Left ventricle myocardium inferior (tissue), 1 donor: Measurements from ENCODE around the gene FAM135A. TPM values are rescaled to one million over a fixed set of nuclear protein-coding genes. Genes with fewer than 3 reads are reported as not detected.

Source experiments
- DNase-seq: peaks from one replicate; pipeline ENCODE4 v3.0.0-alpha.2; 2020
- H3K27ac ChIP-seq: fragments of 200-600 bp; replicated peaks from 2 replicates; pipeline ENCODE4 v1.8.0; 2021
- H3K27me3 ChIP-seq: fragments of 200-600 bp; 2 replicates; pipeline ENCODE4 v1.8.0; 2021; ENCODE audit warnings: low read depth
- H3K36me3 ChIP-seq: fragments of 200-600 bp; 2 replicates; pipeline ENCODE4 v1.8.0; 2021
- H3K4me1 ChIP-seq: fragments of 200-600 bp; 2 replicates; pipeline ENCODE4 v1.8.0; 2021
- H3K4me3 ChIP-seq: fragments of 200-600 bp; 2 replicates; pipeline ENCODE4 v1.8.0; 2021; ENCODE audit warnings: mild to moderate bottlenecking, moderate library complexity
- H3K9me3 ChIP-seq: fragments of 200-600 bp; replicated peaks from 2 replicates; pipeline ENCODE4 v1.8.0; 2021
- CTCF ChIP-seq: fragments of 200-600 bp; IDR thresholded peaks from 2 replicates; pipeline ENCODE4 v1.8.0; 2021; ENCODE audit warnings: antibody characterized with exemption, mild to moderate bottlenecking, borderline replicate concordance
- intact Hi-C: fragments of 100-400 bp; cut with micrococcal nuclease; formaldehyde crosslinking; loops from one replicate; pipeline ENCODE4 v1.11.0; 2022
- total RNA-seq: library from RNA; stranded (reverse); fragmentation: NEBNext Ultra II Directional; extraction: Animal tissue kit (Norgen Biotek cat#: 25700); gene quantifications from one replicate; pipeline ENCODE4 v1.2.1, GENCODE V29; 2021
- donor health status: DM: no; HTN: yes; CAD: no; lungs with severe emphysema.

The FAM135A gene
- total RNA-seq, 1 donor from 2014 or later = 14.5 TPM

GRCh38 chr6:70411542-70412251 is 1.6 kb upstream of the FAM135A start:
- no peaks in the 10 kb centered on the region for H3K9me3 ChIP-seq
- no peak overlapping the region for H3K4me3 ChIP-seq
- no peaks in the 10 kb centered on the region for H3K27me3 ChIP-seq
- TF ChIP-seq CTCF = no peak
- no peak overlapping the region for H3K27ac ChIP-seq
- no peaks in the 10 kb centered on the region for H3K36me3 ChIP-seq
- no peak for DNase-seq
- intact Hi-C loops = no loop called here
- H3K4me1 ChIP-seq = peaks cover 36% of the 10 kb centered on the region

GRCh38 chr6:70412252-70413113 is 825 bp upstream of the FAM135A start:
- peak overlapping the region; percentile 95 for H3K4me3 ChIP-seq

GRCh38 chr6:70413992-70414494 is 735 bp downstream of the FAM135A start:
- Histone ChIP-seq H3K4me1 (peaks cover 36% of the 10 kb centered on the region), H3K36me3 (peaks cover 9% of the 10 kb centered on the region), H3K27ac (peak overlapping the region; percentile 86), H3K27me3 (no peaks in the 10 kb centered on the region), H3K9me3 (no peaks in the 10 kb centered on the region), H3K4me3 (peak overlapping the region; percentile 95)
- intact Hi-C loops = no loop called here
- no peak for DNase-seq
- TF ChIP-seq CTCF = no peak

More at GRCh38 chr6:70412252-70413113, 825 bp upstream of the FAM135A start:
- Histone ChIP-seq H3K36me3 (no peaks in the 10 kb centered on the region), H3K27ac (peak overlapping the region; percentile 86), H3K27me3 (no peaks in the 10 kb centered on the region), H3K9me3 (no peaks in the 10 kb centered on the region), H3K4me1 (peaks cover 36% of the 10 kb centered on the region)
- DNase-seq = no peak
- TF ChIP-seq CTCF = no peak
- intact Hi-C loops = no loop called here

- H3K27ac ChIP-seq = no peak overlapping the region
- peaks cover 13% of the 10 kb centered on the region for H3K36me3 ChIP-seq
- peaks cover 36% of the 10 kb centered on the region for H3K4me1 ChIP-seq
- H3K27me3 ChIP-seq = no peaks in the 10 kb centered on the region
- intact Hi-C loops = no loop called here
- no peak for TF ChIP-seq CTCF
- H3K9me3 ChIP-seq = no peaks in the 10 kb centered on the region
- H3K4me3 ChIP-seq = peak overlapping the region; percentile 95
- no peak for DNase-seq
Observed at GRCh38 chr6:70414813-70415212, 1.5 kb downstream of the FAM135A start.

- no peak for DNase-seq
- no peaks in the 10 kb centered on the region for H3K9me3 ChIP-seq
- H3K27ac ChIP-seq = no peak overlapping the region
- H3K4me3 ChIP-seq = no peak overlapping the region
- H3K4me1 ChIP-seq = peaks cover 36% of the 10 kb centered on the region
- H3K27me3 ChIP-seq = no peaks in the 10 kb centered on the region
- intact Hi-C loops = no loop called here
- no peak for TF ChIP-seq CTCF
- peaks cover 13% of the 10 kb centered on the region for H3K36me3 ChIP-seq
Observed at GRCh38 chr6:70415247-70415646, 1.9 kb downstream of the FAM135A start.
